HG02973 (cell line): ENCODE data around the gene GABBR2.
"Not testable (repeated sequence)": the region's sequence is repeated elsewhere in the genome, so short reads cannot be mapped to it uniquely, and the experiment has no call there.

Experiments used
- ATAC-seq: cut with Tn5 transposase; IDR thresholded peaks from one replicate; pipeline ENCODE4 v1.9.1; 2021; ENCODE audit warnings: moderate library complexity; ENCODE audit not compliant: unreplicated experiment

GABBR2 gene

DNA sequence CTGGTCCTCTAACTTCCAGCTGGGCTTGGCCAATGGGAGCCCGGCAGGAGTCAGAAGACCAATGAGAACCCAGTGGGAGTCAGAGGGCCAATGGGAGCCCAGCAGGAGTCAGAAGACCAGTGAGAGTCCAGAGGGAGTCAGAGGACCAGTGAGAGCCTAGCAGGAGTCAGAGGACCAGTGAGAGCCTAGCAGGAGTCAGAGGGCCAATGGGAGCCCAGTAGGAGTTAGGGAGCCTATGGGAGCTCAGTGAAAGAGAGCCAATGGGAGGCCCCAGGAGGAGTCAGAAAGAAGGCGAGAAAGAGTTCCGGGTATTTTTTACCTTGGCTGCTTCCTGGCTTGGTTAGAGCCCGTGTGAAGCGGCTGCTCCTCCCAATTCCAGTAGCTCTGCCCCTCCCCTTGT is 191.0 kb downstream of the GABBR2 start:
- ATAC-seq = no peak

DNA sequence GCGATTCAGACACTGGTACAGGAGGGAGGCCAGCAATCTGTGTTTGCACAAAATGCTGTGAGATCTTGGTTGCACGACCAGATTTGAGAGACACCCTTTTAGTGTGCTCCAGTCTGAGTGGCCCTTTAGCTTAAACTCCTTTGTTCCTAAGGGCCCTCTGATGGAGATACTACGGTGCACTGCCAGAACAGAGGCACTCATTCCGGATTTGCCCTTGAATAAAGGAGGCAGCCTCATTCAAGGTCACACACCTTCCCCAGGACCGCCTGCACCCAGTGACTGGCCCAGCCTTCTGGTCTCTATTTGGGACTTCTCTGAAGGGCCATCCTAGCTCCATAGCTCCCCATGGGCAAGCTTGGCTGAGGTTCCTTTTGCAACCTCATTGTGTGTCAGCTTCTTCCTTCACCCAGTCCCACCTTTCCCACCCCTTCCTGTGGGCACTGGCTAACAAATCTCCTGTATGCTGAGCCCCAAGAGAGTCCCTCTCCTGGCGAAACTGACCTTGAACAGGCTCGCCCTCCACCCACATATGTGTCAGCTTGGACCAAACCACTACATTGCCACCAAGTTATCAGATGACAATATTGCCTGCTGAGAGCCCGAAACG is 191.7 kb downstream of the GABBR2 start:
- ATAC-seq = no peak

DNA sequence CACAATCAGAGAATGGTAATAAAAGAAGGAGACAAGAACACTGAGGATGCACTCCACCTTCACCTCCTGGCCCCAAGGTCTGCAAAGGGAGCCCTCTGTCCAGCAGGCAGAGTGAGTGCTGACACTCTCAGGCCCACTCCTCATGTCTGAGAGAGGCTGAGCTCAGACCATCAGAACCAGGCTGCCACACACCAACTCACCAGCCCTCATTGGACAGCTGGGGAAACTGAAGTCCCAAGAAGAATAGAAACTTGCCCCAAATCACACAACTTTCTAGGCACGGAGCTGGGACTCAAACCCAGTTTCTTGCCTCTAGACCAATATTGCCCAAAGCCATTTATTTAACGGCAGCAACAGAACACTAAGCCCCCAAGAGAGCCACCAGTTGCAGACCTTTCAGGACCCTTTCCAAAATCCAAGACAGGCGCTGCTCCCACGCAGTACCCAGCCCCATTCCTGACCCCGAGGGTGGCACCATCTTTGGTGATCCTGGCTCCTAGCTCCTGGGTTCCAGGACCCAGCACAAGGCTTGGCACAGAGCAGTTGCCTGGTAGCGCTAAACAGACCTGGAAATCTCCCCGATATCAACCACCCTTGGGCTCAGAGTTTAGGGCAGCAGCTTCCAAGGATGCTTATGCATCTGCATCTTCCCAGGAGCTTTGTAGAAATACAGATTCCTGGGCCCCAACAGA is 192.4 kb downstream of the GABBR2 start:
- ATAC-seq = no peak

GRCh38 chr9:98515506-98516204 is 193.1 kb downstream of the GABBR2 start:
- no peak for ATAC-seq

DNA sequence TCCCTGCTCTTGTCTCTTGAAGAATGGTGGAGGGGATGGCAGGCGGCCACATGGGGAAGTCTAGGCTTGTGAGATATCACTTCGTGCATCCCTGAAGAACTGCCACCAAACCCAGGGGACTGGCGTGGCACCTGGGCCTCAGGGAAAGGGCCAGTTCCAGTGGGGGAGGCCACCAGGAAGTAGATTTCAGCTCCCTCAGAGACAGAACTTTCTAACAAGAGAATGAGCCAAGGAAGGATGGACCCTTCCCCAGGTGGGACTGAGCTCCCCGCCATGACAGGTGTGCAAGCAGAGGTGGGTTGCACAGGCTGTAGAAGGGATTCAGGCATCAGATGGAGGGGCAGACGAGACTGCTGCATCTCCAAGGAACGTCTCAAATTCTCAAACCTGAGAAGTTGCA is 193.9 kb downstream of the GABBR2 start:
- ATAC-seq = no peak

GRCh38 chr9:98508217-98508919 is 200.4 kb downstream of the GABBR2 start:
- not testable (repeated sequence) for ATAC-seq

DNA sequence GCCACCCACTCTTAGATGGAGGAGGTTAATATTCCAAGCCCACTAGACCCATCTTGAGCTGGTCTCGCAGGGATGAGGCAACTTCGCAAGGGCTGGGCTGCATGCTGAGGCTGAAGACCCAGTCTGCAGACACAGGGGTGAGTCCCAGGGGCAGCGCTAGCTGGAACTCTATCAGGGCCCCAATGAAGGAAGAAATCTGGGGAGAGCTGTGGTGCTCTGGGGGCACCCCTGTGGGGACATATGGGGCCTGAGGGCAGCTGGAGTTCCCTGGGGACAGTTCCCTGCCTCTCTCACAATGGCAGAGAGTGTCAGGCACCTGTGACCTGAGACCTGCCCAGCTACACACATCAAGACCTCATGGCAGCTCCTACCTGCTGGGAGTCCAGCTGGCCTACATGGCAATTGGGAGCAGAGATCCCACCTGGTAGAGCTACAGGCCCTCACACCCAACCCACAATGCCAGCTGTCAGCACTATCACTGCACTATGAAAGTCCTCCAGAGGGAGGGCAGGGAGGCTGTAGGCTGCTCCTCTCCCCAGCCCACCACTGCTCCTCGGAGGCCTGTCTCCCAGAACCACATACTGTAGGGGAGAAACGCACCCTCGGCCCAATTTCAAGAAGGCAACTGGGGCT is 202.2 kb downstream of the GABBR2 start:
- no peak for ATAC-seq

GRCh38 chr9:98504298-98505282 is 204.1 kb downstream of the GABBR2 start:
- no peak for ATAC-seq

DNA sequence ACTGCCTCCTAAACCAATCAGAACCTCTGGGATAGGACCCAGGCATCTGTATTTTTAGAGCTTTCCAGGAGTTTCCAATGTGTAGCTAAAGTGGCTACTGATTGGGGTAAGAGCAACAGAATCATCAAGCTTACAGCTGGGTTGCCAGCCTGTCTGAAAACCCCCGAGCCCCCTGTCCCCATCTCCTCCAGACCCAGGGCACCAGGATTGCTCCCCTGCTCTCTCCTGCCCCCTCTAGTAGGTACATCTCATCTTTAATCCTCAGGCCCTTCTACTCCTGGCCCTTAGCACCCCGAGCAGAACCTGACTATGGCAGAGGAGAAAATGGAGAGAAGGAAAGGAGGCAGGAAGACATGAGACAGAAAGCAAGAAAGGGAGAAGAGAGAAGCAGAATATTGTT is 204.9 kb downstream of the GABBR2 start:
- no peak for ATAC-seq

DNA sequence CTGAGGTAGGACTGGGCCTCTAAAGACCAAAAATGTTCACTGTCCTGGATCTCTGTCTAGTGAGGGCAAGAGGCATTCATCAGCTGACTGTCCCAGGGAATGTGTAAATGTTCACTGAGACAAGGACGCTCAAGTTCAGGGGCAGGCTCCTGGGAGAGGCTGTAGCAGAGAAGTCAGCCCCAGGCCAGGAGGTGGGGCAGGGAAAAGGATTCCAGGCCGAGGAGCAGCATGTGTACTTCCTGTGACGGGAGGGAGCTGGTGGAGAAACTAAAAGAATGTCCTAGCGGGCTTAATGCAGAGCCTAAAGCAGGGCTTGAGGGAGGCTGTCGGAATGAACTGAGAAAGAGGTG is 205.8 kb downstream of the GABBR2 start:
- no peak for ATAC-seq

GRCh38 chr9:98502311-98502975 is 206.3 kb downstream of the GABBR2 start:
- no peak for ATAC-seq

- no peak for ATAC-seq
Observed at GRCh38 chr9:98501819-98502218, 206.9 kb downstream of the GABBR2 start.

- ATAC-seq = not testable (repeated sequence)
Observed at GRCh38 chr9:98501259-98501658, 207.5 kb downstream of the GABBR2 start.

GRCh38 chr9:98500337-98500919 is 208.3 kb downstream of the GABBR2 start:
- ATAC-seq = no peak

GRCh38 chr9:98495530-98495929 is 213.2 kb downstream of the GABBR2 start:
- no peak for ATAC-seq

- no peak for ATAC-seq
Observed at GRCh38 chr9:98494852-98495251, 213.9 kb downstream of the GABBR2 start.

GRCh38 chr9:98491828-98492227 is 216.9 kb downstream of the GABBR2 start:
- ATAC-seq = no peak

DNA sequence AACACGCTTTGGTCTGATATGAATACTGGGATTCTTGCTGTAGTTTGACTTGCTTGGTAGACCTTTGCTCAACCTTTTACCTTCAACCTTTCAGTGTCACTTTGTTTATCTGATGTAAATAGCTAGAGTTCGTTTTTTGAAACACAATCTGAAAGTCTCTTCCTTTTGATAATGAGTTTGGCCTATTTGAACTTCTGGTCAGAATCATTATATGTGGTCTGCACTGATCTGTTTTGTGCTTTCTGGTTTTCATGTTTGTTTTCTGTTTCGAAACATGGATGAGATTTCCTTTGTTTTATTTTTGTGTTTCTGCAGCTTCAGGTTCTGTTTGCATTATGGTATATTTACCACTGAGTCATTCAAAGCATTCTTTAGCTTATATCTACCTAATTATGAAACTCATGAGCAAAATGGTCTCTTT is 217.5 kb downstream of the GABBR2 start:
- no peak for ATAC-seq
